HG03565 (cell line): ENCODE data around the gene TMEM221.

Source experiments
- ATAC-seq: cut with Tn5 transposase; IDR thresholded peaks from one replicate; pipeline ENCODE4 v1.9.1; 2021; ENCODE audit warnings: mild to moderate bottlenecking, moderate library complexity; ENCODE audit not compliant: unreplicated experiment

The TMEM221 gene

GRCh38 chr19:17473041-17473440 is 24.6 kb upstream of the TMEM221 start:
- ATAC-seq: no peak

GRCh38 chr19:17471410-17472125 is 23.1 kb upstream of the TMEM221 start:
- ATAC-seq: no peak

DNA sequence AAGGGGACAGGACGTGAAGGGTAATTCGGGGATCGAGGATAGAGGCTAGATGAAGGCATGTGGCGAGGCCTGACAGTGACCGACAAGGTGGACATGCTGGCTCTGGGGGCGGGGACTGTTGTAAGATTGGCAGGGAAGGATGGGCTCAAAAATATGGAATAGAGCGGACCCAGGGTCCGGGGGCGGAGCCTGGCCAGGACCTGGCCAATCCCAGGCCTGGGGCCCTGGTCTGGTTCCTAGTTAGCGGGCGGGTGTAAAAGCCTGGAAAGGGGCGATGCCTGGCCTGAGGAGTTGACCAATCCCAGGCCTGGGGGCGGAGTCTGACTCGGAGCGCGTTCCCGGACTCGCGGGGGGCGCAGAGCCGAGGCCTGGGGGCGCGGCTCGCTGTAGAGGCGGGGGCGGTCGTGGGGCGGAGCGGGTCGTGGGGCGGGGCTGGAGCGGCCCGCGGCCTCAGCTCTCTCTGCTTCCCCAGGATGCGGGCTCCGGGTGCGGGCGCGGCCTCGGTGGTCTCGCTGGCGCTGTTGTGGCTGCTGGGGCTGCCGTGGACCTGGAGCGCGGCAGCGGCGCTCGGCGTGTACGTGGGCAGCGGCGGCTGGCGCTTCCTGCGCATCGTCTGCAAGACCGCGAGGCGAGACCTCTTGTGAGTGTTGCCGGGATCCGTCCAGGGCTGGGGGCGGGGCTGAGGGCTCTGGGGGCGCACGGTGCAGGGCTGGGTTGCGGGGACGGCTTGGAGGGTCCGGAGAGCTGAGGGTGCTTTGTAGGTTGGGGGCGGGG is 21.8 kb upstream of the TMEM221 start, which contains the start of gene SLC27A1:
TSS of gene SLC27A1 (plus strand) at position 457 of the 774 bp plus-strand sequence. CDS start at position 474, 17 bp downstream.
- ATAC-seq: peak; percentile 68

DNA sequence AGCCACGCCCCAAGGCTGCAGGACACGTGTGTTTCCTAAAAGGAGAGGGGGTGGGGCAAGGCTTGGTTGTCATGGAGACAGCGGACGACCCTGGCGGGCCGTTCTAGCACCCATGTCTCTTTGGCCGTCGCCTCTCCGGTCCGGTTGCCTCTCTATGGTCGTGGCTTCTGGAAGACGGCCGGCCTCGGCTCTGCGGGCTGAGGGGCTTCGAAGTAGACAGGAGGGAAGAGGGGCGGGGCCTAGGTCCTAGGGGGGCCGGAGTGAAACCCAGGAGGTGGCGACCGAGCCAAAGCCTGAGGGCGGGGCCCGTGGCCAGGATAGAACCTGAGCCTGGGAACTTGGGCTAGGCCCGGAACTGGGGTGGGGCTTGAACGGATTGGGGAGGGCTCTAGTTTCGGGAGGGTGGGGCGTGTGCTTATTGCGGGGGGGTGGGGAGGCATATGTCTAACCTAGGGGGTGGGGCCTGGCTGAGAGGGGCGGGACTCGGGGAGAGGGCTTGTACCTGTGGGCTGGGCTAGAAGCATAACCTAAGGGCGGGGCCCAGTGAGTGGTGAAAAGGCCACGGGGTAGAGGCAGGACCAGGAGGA is 21.1 kb upstream of the TMEM221 start:
- peak; percentile 35 for ATAC-seq

GRCh38 chr19:17469092-17469480 is 20.6 kb upstream of the TMEM221 start:
- no peak for ATAC-seq

- no peak for ATAC-seq
Measured at GRCh38 chr19:17468302-17469091, 20.0 kb upstream of the TMEM221 start.

- no peak for ATAC-seq
Measured at GRCh38 chr19:17467471-17468301, 19.2 kb upstream of the TMEM221 start.

DNA sequence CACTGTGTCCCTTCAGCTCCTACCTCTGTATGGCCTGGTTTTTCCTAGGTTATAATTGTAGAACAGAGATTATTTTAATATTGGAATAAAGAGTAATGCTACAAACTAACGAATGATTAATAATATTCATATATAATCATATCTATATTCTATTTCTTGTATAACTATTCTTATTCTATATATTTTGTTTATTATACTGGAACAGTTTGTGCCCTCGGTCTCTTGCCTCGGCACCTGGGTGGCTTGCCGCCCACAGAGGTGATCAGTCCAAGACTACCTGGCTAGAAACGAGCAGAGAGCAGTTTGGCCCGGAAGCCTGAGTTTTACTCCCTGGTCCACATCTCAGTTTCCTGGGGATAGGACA is 18.0 kb upstream of the TMEM221 start:
- ATAC-seq: no peak

GRCh38 chr19:17460372-17461230 is 12.1 kb upstream of the TMEM221 start, which contains the start of gene NXNL1:
TSS of gene NXNL1 (minus strand) at chr19:17460926. CDS start at chr19:17460869, 57 bp downstream.
- no peak for ATAC-seq

- ATAC-seq: no peak
Measured at GRCh38 chr19:17458970-17459369, 10.5 kb upstream of the TMEM221 start.

DNA sequence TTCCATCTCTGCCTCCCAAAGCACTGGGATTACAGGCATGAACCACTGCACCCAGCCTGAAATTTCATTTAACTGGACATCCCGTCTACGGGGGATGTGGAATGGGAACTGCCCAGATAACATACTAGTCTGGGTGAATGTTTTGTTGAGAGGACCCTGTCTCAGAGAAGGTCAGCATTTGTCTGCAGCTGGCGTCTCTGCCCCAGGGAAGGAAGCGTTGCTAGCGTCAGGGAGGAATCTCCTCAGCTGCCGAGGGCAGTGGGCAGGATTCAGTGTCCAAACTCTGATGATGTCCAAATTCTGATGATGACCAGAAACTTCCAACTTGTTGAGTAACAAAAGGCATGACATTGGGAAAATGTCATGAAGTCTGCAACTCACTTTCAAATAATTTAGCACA is 9.1 kb upstream of the TMEM221 start:
- ATAC-seq: no peak

DNA sequence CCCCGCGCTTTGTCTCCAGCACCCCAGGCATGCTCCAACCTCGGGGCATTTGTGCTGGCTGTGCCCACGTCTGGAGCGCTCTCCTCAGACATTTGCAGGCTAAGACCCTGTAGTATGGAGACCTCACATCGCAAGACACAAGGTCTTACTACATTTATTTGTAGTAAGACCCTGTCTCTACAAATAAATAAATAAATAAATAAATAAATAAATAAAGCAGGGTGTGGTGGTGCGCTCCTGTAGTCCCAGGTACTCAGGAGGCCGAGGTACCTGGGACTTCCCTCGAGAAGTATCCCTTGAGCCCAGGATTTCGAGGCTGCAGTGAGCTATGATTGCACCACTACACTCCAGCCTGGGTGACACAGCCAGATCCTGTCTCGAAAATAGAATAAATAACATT is 7.7 kb upstream of the TMEM221 start:
- no peak for ATAC-seq

DNA sequence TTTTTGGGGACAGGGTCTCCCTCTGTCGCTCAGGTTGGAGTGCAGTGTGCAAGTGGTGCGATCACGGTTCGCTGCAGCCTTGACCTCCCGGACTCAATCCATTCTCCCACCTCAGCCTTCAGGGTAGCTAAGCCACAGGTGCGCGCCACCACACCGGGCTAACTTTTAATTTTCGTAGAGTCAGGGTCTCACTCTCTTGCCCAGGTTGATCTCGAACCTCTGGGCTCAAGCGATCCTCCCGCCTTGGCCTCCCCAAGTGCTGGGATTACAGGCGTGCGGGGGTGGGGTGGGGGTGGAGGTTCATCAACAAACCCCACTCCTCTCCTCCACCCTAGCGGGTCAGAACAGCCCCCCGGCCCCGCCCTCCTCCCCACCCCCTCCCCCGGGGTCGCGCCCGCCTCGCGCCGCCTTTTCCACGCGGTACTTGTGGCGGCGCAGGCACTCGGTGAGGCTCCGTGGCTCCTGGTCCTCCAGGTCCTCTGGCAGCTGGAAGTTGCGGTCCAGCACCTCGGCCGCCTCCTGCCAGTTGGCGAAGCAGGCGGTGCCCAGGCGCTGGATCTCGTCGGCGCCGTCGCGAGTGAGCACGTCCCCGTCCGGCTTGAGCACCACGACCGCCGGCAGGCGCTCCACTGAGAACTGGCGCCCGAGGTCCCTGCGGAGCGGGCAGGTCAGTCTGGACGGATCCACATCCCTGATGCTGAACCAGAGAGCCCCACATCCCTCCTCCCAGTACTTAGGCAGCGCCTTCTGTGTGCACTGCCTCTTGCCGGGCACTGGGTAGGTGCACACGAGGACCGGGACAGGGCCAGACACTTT is 7.0 kb upstream of the TMEM221 start:
- ATAC-seq: no peak

- ATAC-seq: no peak
Measured at GRCh38 chr19:17454576-17455071, 6.2 kb upstream of the TMEM221 start.

DNA sequence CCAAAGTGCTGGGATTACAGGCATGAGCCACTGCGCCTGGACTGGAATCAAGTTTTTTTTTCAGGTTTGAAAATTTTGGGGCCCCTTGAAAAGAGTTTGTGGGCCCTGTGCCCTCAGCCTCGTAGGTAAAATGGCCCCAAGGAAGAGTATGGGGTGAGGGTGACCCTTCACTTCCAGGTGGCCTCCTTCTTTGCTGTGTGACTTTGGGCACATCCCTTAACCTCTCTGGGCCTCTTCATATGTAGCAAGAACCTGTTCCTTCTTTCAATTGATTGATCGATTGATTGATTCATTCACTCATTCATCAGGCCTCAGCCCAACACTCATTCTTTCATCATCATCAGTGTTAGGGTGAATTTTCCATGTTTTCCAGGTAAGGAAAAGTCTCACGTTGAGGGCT is 3.4 kb upstream of the TMEM221 start:
- ATAC-seq: no peak

DNA sequence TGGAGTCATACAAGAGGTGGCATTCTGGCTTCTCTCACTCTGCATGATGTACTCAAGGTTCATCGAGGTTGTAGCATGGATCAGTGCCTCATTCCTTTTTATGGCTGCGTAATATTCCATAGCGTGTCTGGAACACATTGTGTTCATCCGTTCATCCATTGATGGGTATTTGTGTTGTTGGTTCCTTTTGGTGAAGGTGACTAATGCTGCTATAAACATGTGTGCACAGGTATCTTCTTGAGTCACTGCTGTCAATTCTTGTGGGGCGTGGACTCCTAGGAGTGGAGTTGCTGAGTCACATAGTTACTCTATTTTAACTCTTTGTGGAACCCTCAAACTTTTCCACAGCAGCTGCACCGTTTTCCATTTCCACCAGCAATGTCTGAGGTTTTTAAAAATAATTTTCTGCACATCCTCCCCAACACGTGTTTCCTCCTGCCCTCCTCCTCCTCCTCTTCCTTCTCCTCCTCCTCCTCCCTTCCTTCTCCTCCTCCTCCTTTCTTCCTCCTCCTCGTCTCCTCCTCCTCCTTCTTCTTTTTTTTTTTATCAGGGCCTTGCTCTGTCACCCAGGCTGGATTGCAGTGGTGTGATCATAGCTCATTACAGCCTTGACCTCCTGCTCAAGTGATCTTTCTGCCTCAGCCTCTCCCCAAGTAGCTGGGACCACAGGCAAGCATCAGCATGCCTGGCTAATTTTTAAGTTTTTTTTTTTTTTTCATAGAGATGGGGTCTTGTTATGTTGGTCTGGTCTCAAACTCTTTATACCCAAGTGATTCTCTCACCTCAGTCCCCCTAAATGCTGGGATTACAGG is 2.0 kb upstream of the TMEM221 start:
- ATAC-seq: no peak

DNA sequence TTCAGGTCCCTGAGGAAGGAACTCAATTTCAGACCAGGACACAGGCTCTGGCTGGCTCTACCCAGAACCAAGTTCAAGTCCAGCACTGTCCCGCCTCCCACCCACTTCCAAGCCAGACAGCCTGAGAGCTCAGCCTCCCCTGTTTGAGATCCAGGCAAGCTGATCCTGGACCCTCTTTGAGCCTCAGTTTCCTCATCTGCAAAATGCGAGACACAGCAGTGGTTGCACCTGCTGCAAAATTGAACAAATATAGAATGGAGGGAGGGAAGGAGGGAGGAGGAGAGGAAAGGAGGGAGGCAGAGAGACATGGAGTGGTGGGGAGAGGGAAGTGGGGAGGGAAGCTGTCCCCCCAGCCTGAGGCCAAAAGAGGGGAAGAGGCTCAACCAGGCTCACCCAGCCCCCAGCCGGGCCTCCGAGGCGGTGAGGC is 751 bp downstream of the TMEM221 start:
- no peak for ATAC-seq
